Stimulated activated CD4-positive, alpha-beta T cell treated with anti-CD3 and anti-CD28 coated beads, Interleukin-1b, Interleukin-23, amount 100 ng/mL, for 24 hours (primary cell): ENCODE results near the gene EVA1B.

Source experiments
- DNase-seq, 4 experiments: peaks; one replicate each; pipeline ENCODE4 v3.0.0-alpha.2; 2020; ENCODE audit warnings: low read depth in 4 of 4, low spot score in 1 of 4

The EVA1B gene

GRCh38 chr1:36284061-36284460, 39.4 kb downstream of the EVA1B start:
- DNase-seq = no peak

GRCh38 chr1:36279789-36280296, 43.6 kb downstream of the EVA1B start:
- no peak for DNase-seq

DNA sequence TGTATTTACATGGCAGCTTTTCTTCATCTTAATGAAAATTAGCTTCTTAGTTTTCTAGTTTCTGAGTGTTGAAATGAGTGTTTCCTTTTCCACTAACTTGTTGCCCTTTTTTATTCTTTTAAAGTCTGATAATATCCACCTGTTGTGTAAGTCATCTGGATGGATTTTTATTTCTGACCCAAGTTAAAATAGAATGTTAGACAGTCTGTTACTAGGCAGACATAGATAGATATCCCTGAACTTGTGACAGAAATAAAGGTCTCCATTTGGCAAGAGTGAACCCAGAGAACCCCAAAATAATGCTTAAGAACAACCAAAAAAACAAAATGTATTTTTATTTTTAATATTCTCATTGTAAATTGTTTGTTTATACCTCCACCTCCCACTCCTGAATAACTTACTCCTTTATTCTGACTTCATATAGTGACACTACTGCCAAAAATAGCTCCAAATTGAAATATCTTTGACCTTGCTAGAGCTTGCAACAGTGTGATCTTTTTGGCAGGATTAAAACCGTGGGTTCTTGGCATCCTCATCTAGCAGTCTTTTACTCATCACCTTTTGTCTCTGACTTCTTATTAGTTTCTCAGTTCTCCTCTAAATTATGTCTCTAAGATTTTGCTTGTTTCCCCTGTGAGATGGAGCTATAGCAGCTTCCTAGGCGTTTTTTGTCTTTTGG, 44.2 kb downstream of the EVA1B start:
- no peak for DNase-seq

- DNase-seq = no peak
Measured at GRCh38 chr1:36276688-36277087, 46.8 kb downstream of the EVA1B start.

DNA sequence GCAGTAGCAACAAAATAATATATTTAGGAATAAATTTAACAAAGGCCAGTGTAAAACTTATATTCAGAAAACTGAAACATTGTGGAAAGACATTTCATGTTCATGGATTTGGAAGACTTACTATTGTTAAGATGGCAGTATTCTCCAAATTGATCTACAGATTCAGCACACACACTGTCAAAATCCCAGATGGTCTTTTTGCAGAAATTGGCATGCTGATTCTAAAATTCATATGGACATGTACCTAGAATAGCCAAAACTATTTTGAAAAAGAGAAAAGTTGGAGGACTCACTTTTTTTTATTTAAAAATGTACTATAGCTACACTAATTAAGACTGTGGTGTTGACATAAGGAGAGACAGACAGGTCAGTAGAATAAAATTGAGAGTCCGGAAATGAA, 49.2 kb downstream of the EVA1B start:
- DNase-seq = no peak

DNA sequence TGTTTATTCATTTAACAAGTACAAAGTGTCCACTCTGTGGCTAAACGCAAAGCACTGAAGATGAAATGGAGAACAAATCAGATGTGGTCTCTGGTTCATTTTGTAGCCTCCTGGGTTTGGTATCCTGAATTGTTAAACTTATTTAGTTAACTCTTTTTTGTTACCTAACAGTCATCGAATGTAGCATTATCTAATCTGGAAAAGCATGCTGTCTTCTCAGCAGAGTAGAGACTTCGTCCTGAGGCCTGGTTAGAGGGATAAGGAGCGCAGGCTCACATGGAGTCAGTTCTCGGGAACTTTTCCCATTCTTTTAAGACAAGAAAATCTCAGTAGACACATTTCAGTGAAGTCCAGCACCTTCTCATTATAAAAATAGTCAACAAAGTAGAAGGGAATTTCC, 50.4 kb downstream of the EVA1B start:
- DNase-seq = no peak
